DOHH2 (cell line): ENCODE data around the gene C4BPB.

ENCODE experiments used
- EZH2phosphoT487 ChIP-seq: fragments of 200-600 bp; sonication (generic); IDR thresholded peaks from 2 replicates; pipeline ENCODE4 v1.6.1; 2017; ENCODE audit warnings: borderline replicate concordance, mild to moderate bottlenecking, antibody characterized with exemption, low read length, moderate library complexity, mixed read lengths
- TF ChIP-seq, protein P1 (sequence below): fragments of 200-600 bp; sonication (generic); IDR thresholded peaks from one replicate; pipeline ENCODE4 v1.5.1; 2014; ENCODE audit warnings: antibody characterized with exemption, mild to moderate bottlenecking, low read depth, low read length; ENCODE audit not compliant: poor library complexity, severe bottlenecking

DNA sequence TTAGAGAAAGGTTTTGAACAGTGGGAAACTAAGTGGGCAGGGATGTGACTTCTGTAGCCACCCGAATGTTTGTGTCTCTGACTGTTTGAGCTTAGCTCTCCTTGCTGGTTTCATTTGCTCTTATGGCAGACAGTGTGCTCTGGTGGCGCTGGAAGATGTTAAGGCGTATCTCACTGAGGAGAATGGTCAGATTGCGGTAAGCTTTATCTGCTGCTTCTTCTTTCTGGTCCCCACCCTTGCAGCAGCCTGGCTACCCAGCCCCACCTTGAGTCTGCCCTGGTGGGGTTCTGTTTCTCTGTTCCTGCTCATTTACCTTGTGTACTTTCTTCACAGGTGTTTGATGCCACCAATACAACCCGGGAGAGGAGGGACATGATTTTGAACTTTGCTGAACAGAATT lies 25.6 kb upstream of the C4BPB start:
- TF ChIP-seq, protein P1, sequence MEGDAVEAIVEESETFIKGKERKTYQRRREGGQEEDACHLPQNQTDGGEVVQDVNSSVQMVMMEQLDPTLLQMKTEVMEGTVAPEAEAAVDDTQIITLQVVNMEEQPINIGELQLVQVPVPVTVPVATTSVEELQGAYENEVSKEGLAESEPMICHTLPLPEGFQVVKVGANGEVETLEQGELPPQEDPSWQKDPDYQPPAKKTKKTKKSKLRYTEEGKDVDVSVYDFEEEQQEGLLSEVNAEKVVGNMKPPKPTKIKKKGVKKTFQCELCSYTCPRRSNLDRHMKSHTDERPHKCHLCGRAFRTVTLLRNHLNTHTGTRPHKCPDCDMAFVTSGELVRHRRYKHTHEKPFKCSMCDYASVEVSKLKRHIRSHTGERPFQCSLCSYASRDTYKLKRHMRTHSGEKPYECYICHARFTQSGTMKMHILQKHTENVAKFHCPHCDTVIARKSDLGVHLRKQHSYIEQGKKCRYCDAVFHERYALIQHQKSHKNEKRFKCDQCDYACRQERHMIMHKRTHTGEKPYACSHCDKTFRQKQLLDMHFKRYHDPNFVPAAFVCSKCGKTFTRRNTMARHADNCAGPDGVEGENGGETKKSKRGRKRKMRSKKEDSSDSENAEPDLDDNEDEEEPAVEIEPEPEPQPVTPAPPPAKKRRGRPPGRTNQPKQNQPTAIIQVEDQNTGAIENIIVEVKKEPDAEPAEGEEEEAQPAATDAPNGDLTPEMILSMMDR, result no peak
- no peak for TF ChIP-seq EZH2phosphoT487
